ENCODE results near the gene PLEKHG3. TPM values are rescaled to one million over a fixed set of nuclear protein-coding genes. Genes with fewer than 3 reads are reported as not detected.
A peak's percentile ranks its signal among the peaks of the same experiment; 100 is the strongest.

Gene PLEKHG3
- total RNA-seq, 3 donors from 2014 or later = 18.7 to 31.5 (median 30.3) TPM

DNA sequence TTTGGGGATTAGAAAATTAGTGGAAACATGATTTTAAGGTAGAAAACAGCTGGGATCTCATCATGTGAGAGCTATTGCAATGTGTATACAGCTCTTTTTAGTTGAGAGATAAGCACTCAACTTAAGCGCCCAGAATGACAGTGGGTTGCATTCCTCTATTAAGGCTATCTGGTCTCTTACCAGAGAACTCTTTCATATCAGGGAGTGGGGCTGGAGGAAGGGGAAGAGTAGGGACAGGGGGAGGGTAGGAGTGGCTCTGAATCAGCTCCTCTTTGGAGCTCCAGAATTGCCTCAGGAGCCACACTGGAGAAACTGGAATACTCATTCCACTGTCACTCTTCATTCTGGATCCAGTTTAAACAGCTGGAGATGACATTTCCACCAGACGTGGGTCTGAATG is 9.2 kb upstream of the PLEKHG3 start:
- no peak overlapping the region for H3K4me3 ChIP-seq
- intact Hi-C loops (cut with DNase I; ENCODE audit: low total_unique reads) = no loop called here
- no peaks in the 10 kb centered on the region for H3K27me3 ChIP-seq
- H3K36me3 ChIP-seq = no peaks in the 10 kb centered on the region
- H3K27ac ChIP-seq = no peak overlapping the region
- H3K4me1 ChIP-seq = no peaks in the 10 kb centered on the region
- H3K9me3 ChIP-seq = no peaks in the 10 kb centered on the region
- no peak for TF ChIP-seq POLR2AphosphoS5 (IDR thresholded peaks at IDR 0.05)
- TF ChIP-seq, protein P1, sequence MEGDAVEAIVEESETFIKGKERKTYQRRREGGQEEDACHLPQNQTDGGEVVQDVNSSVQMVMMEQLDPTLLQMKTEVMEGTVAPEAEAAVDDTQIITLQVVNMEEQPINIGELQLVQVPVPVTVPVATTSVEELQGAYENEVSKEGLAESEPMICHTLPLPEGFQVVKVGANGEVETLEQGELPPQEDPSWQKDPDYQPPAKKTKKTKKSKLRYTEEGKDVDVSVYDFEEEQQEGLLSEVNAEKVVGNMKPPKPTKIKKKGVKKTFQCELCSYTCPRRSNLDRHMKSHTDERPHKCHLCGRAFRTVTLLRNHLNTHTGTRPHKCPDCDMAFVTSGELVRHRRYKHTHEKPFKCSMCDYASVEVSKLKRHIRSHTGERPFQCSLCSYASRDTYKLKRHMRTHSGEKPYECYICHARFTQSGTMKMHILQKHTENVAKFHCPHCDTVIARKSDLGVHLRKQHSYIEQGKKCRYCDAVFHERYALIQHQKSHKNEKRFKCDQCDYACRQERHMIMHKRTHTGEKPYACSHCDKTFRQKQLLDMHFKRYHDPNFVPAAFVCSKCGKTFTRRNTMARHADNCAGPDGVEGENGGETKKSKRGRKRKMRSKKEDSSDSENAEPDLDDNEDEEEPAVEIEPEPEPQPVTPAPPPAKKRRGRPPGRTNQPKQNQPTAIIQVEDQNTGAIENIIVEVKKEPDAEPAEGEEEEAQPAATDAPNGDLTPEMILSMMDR (IDR thresholded peaks at IDR 0.05) = no peak
- TF ChIP-seq POLR2A (IDR thresholded peaks at IDR 0.05) = no peak
- no peak for DNase-seq (ENCODE audit: low spot score in 2 of 2)

DNA sequence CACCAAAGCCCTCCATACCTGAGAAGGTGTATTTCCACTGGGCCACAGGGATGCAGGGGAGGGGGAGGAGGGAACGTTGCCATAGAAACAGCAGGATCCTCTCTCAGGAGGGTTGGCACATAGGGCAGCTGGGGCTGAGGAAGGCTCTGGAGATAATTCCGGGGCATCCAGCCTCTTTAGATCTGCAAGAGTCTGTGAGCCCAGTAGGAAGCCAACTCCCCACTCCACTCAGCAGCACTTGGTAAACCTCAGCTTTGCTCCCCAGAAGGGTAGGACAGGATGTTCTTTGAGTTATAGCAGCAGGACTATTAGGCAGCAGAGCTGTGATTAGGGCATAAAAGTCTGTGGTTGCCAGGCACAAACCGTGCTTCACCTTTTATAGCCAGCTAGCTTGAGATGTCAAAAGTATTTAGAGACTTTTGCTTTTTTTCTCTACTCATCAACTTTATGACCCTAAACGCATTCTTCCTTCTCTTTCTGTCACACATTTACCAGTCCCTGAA is 7.8 kb upstream of the PLEKHG3 start:
- H3K9me3 ChIP-seq = no peaks in the 10 kb centered on the region
- no peak overlapping the region for H3K4me3 ChIP-seq
- TF ChIP-seq POLR2A (IDR thresholded peaks at IDR 0.05) (no peak), POLR2AphosphoS5 (IDR thresholded peaks at IDR 0.05) (no peak)
- TF ChIP-seq, protein P1 (IDR thresholded peaks at IDR 0.05) = no peak
- H3K36me3 ChIP-seq = no peaks in the 10 kb centered on the region
- no peaks in the 10 kb centered on the region for H3K27me3 ChIP-seq
- H3K4me1 ChIP-seq = no peaks in the 10 kb centered on the region
- DNase-seq (ENCODE audit: low spot score in 2 of 2) = no peak
- no peak overlapping the region for H3K27ac ChIP-seq
- intact Hi-C loops (cut with DNase I; ENCODE audit: low total_unique reads) = no loop called here

DNA sequence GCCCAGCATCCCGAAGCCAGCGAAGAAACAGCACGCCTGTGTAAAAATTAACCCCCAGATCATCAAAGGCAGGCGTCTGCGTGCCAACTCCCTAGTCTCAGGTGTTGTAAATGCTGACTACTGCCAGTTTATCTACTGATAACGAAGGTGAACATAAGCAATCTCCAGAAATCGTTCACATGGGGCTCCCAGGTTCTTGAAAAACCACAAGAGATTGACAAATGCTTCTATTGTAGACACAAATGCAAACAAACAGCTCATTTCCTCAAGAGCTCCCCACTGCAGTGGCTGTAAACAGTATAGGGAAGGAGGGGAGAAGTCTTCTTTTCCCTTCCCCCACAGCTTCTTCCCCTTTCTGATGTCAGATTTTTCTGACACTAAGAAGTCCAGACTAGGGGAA is 5.3 kb upstream of the PLEKHG3 start:
- no peak for TF ChIP-seq POLR2AphosphoS5 (IDR thresholded peaks at IDR 0.05)
- TF ChIP-seq, protein P1 (IDR thresholded peaks at IDR 0.05) = no peak
- DNase-seq (ENCODE audit: low spot score in 2 of 2) = peak in 1 of 2 donors; percentile 15
- H3K9me3 ChIP-seq = no peaks in the 10 kb centered on the region
- H3K4me1 ChIP-seq = no peaks in the 10 kb centered on the region
- intact Hi-C loops (cut with DNase I; ENCODE audit: low total_unique reads) = no loop called here
- H3K27me3 ChIP-seq = no peaks in the 10 kb centered on the region
- H3K27ac ChIP-seq = no peak overlapping the region
- H3K4me3 ChIP-seq = no peak overlapping the region
- no peaks in the 10 kb centered on the region for H3K36me3 ChIP-seq

DNA sequence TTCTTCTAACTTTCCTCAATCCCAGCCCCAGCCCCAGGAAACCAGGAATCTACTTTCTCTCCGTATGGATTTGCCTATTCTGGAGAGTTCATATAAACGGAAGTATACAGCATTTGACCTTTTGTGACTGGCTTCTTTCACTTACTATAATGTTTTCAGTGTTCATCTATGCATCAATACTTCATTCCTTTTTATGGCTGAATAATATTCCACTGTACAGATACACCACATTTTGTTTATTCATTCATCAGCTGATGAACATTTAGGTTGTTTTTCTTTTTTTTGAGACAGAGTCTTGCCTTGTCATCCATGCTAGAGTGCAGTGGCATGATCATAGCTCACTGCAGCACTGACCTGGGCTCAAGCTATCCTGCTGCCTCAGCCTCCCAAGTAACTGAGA is 3.9 kb upstream of the PLEKHG3 start:
- no peaks in the 10 kb centered on the region for H3K27me3 ChIP-seq
- H3K4me3 ChIP-seq = no peak overlapping the region
- H3K27ac ChIP-seq = no peak overlapping the region
- no peaks in the 10 kb centered on the region for H3K4me1 ChIP-seq
- H3K36me3 ChIP-seq = no peaks in the 10 kb centered on the region
- no peak for DNase-seq (ENCODE audit: low spot score in 2 of 2)
- H3K9me3 ChIP-seq = no peaks in the 10 kb centered on the region
- intact Hi-C loops (cut with DNase I; ENCODE audit: low total_unique reads) = no loop called here
- TF ChIP-seq POLR2AphosphoS5 (IDR thresholded peaks at IDR 0.05) = no peak
- TF ChIP-seq POLR2A (IDR thresholded peaks at IDR 0.05) = no peak
- TF ChIP-seq, protein P1 (IDR thresholded peaks at IDR 0.05) = no peak

DNA sequence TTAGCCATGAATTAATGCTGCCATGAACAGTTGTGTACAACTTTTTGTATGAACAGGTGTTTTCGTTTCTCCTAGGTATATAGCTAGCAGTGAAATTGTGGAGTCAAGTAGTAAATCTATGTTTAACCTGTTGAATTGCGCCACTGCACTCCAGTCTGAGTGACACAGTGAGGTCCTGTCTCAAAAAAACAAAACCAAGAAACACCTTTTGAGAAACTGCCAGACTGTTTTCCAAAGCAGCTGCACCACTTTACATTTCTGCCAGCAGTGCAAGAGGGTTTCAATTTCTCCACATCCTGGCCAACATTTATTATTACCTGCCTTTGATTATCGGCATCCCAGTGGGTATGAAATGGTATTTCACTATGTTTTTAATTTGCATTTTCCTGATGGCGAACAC is 3.3 kb upstream of the PLEKHG3 start:
- DNase-seq (ENCODE audit: low spot score in 2 of 2) = no peak
- no peaks in the 10 kb centered on the region for H3K36me3 ChIP-seq
- TF ChIP-seq, protein P1 (IDR thresholded peaks at IDR 0.05) = no peak
- TF ChIP-seq POLR2AphosphoS5 (IDR thresholded peaks at IDR 0.05) (no peak), POLR2A (IDR thresholded peaks at IDR 0.05) (no peak)
- H3K9me3 ChIP-seq = no peaks in the 10 kb centered on the region
- intact Hi-C loops (cut with DNase I; ENCODE audit: low total_unique reads) = no loop called here
- peaks cover 0 to 2% of the 10 kb centered on the region in 2 donors for H3K4me1 ChIP-seq
- H3K4me3 ChIP-seq = no peak overlapping the region
- H3K27ac ChIP-seq = no peak overlapping the region
- no peaks in the 10 kb centered on the region for H3K27me3 ChIP-seq
